A673 (cell line): ENCODE data around the gene TNFRSF4. TPM values are rescaled to one million over a fixed set of nuclear protein-coding genes. Genes with fewer than 3 reads are reported as not detected.

ENCODE experiments used
- Bru-seq: library from RNA; stranded (reverse); fragments of 400-500 nt; gene quantifications from one replicate; lab custom pipeline; 2021; lab: Mats Ljungman, UMichigan
- BruChase-seq, 2 experiments: library from RNA; stranded (reverse); fragments of 400-500 nt; gene quantifications; one replicate each; lab custom pipeline; 2021; lab: Mats Ljungman, UMichigan
- BruUV-seq: library from RNA; stranded (reverse); fragments of 400-500 nt; replicated peaks from 2 replicates; lab custom pipeline; 2021; lab: Mats Ljungman, UMichigan
- CTCF ChIA-PET: fragments of 300-600 bp; sonication (Branson Sonifier 250); formaldehyde crosslinking; loops from one replicate; lab custom pipeline; 2022; ENCODE audit warnings: antibody characterized with exemption; lab: Charles Lee
- POLR2A ChIA-PET: fragments of 300-600 bp; sonication (Branson Sonifier 250); formaldehyde crosslinking; loops from one replicate; lab custom pipeline; 2022; ENCODE audit warnings: antibody characterized with exemption; ENCODE audit not compliant: low non-redundant PET; lab: Charles Lee
- DNase-seq: peaks from one replicate; pipeline ENCODE4 v3.0.0-alpha.2; 2015; ENCODE audit warnings: low spot score
- H3K27ac ChIP-seq: fragments of 200-600 bp; sonication (generic); 2 replicates; pipeline ENCODE4 v1.5.1; 2016; ENCODE audit warnings: mixed run types, low read depth, mild to moderate bottlenecking, mixed read lengths, antibody characterized with exemption, low read length; ENCODE audit not compliant: poor library complexity, severe bottlenecking
- H3K27me3 ChIP-seq: fragments of 200-600 bp; sonication (generic); replicated peaks from 2 replicates; pipeline ENCODE4 v1.6.1; 2017; ENCODE audit warnings: mixed run types, low read depth, mild to moderate bottlenecking, mixed read lengths, antibody characterized with exemption, low read length; ENCODE audit not compliant: insufficient read depth, poor library complexity
- H3K36me3 ChIP-seq: fragments of 200-600 bp; sonication (generic); 2 replicates; pipeline ENCODE4 v1.6.1; 2016; ENCODE audit warnings: mixed run types, mild to moderate bottlenecking, mixed read lengths, antibody characterized with exemption, low read length; ENCODE audit not compliant: insufficient read depth, poor library complexity, severe bottlenecking
- H3K4me1 ChIP-seq: fragments of 200-600 bp; sonication (generic); 2 replicates; pipeline ENCODE4 v1.6.1; 2017; ENCODE audit warnings: mixed run types, mild to moderate bottlenecking, mixed read lengths, antibody characterized with exemption, low read length; ENCODE audit not compliant: insufficient read depth, poor library complexity, severe bottlenecking
- H3K4me3 ChIP-seq: fragments of 200-600 bp; sonication (generic); 2 replicates; pipeline ENCODE4 v1.5.1; 2016; ENCODE audit warnings: low read depth, mixed run types, mild to moderate bottlenecking, mixed read lengths, low read length; ENCODE audit not compliant: poor library complexity, severe bottlenecking
- H3K9me3 ChIP-seq: fragments of 200-600 bp; sonication (generic); 2 replicates; pipeline ENCODE4 v1.6.1; 2016; ENCODE audit warnings: mixed run types, low read depth, mild to moderate bottlenecking, mixed read lengths, antibody characterized with exemption, low read length; ENCODE audit not compliant: poor library complexity, severe bottlenecking
- EZH2 ChIP-seq: fragments of 200-600 bp; sonication (generic); IDR thresholded peaks from 2 replicates; pipeline ENCODE4 v1.6.1; 2017; ENCODE audit warnings: borderline replicate concordance, low read depth, mild to moderate bottlenecking, mixed read lengths, antibody characterized with exemption, low read length; ENCODE audit not compliant: poor library complexity, severe bottlenecking
- intact Hi-C: fragments of 100-400 bp; cut with micrococcal nuclease; formaldehyde crosslinking; loops from one replicate; pipeline ENCODE4 v1.10.0; 2022; ENCODE audit not compliant: unreplicated experiment
- long read RNA-seq: library from polyadenylated mRNA; stranded (forward); transcript quantifications from one replicate; pipeline ENCODE4 v2.0.0, GENCODE V29; 2022
- total RNA-seq: library from RNA; stranded (reverse); gene quantifications from 2 replicates; pipeline ENCODE4 v1.2.3, GENCODE V29; 2021
- TF ChIP-seq, protein P1 (sequence below): fragments of 300-800, 200-600 bp; sonication (generic); conservative IDR thresholded peaks from 2 replicates; pipeline ENCODE4 v1.5.1; 2017; ENCODE audit warnings: low read depth, mild to moderate bottlenecking, antibody characterized with exemption, low read length, moderate library complexity, mixed read lengths

Gene TNFRSF4
- total RNA-seq (0.80 and 1.5 TPM in 2 replicates), Bru-seq, nascent RNA (percentile 12 among the genes with signal in this experiment), BruChase-seq, experiment 1, labeled RNA remaining after a 2-hour chase (not detected), BruChase-seq, experiment 2, labeled RNA remaining after a 6-hour chase (percentile 21 among the genes with signal in this experiment)
- long read RNA-seq, partial matches to known transcripts: 0 of 5 reads
- long read RNA-seq, other reads (novel, unspliced or antisense): 1 of 5 reads

DNA sequence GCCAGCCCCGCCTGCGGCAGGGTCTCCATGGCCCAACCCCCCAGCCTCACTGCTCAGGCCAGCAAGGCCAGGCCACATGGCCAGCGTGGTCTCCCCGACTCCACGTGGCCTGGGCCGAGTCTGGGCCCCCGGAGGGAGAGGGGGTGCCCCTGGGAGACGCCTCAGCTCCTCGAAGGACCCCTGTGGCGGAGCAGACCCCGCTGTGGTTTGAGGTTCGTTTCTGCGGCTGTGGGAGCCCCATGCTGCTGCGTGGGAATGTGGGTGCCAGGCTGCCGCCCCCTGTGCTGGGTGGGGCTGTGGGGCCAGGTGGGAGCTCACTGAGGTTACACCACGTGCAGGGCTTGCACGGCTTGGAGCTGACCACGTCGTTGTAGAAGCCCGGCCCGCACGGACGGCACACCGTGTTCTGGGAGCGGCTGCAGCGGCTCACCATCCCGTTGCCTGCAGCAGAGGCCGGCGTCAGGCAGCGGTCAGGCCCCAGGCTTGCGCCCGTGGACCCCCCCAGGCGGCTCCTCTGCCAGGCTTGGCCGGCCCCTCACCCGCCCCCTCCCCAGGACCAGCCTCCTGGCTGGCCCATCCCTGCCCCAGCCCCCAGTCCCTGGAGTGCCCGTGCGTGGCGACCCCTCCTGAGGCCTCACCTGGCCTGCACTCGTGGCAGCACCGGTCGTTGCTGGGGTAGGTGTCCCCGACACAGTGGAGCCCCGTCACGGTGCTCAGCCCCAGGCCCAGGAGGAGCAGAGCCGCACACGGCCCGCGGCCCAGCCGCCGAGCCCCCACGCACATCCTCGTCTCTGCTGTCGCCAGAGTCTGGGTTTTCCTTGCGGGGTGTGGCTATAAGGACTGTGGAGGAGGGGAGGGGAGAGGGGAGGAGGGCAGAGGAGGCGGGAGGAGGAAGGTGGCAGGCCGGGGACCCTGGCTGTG is at the start of gene TNFRSF4:
TSS of gene TNFRSF4 (minus strand) at position 809 of the 921 bp plus-strand sequence. CDS start at position 783, 26 bp downstream.
- intact Hi-C loops: no loop called here
- H3K27me3 ChIP-seq: no peaks in the 10 kb centered on the region
- peaks cover 14% of the 10 kb centered on the region for H3K36me3 ChIP-seq
- ChIA-PET CTCF (no interaction called here), POLR2A (no interaction called here)
- TF ChIP-seq, protein P1, sequence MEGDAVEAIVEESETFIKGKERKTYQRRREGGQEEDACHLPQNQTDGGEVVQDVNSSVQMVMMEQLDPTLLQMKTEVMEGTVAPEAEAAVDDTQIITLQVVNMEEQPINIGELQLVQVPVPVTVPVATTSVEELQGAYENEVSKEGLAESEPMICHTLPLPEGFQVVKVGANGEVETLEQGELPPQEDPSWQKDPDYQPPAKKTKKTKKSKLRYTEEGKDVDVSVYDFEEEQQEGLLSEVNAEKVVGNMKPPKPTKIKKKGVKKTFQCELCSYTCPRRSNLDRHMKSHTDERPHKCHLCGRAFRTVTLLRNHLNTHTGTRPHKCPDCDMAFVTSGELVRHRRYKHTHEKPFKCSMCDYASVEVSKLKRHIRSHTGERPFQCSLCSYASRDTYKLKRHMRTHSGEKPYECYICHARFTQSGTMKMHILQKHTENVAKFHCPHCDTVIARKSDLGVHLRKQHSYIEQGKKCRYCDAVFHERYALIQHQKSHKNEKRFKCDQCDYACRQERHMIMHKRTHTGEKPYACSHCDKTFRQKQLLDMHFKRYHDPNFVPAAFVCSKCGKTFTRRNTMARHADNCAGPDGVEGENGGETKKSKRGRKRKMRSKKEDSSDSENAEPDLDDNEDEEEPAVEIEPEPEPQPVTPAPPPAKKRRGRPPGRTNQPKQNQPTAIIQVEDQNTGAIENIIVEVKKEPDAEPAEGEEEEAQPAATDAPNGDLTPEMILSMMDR: no peak
- TF ChIP-seq EZH2: no peak
- BruUV-seq: no TSS peak
- no peak within 1 kb of the TSS for H3K4me3 ChIP-seq
- H3K27ac ChIP-seq: no peak within 1 kb of the TSS
- DNase-seq: no peak
- peaks cover 18% of the 10 kb centered on the region for H3K4me1 ChIP-seq
- H3K9me3 ChIP-seq: no peaks in the 10 kb centered on the region

DNA sequence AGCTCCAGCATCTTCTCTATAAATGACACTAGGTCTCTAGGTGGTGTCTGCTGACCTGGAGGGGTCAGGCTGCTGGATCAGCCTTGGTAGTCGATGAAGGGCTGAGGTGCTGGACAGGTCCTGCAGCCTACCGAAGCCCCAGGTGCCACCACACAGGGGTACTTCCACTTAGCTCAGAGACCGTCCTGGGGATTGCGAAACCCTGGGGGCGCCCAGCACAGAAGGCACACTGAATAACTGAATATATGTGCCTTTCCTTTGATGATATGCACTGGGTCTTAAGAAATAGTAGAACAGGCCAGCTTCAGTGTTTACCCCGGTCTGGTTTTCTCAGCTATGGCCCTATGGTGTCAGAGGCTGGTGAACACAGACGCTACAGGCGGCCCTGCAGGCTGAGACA is 48.8 kb upstream of the TNFRSF4 start:
- intact Hi-C loops: no loop called here
- DNase-seq: no peak
- CTCF ChIA-PET: no interaction called here
- no peaks in the 10 kb centered on the region for H3K4me1 ChIP-seq
- H3K4me3 ChIP-seq: no peak overlapping the region
- H3K36me3 ChIP-seq: peaks cover 47% of the 10 kb centered on the region
- BruUV-seq: no TSS peak
- no peak overlapping the region for H3K27ac ChIP-seq
- no peaks in the 10 kb centered on the region for H3K9me3 ChIP-seq
- POLR2A ChIA-PET: no interaction called here
- H3K27me3 ChIP-seq: no peaks in the 10 kb centered on the region
- TF ChIP-seq, protein P1: no peak
- TF ChIP-seq EZH2: no peak

DNA sequence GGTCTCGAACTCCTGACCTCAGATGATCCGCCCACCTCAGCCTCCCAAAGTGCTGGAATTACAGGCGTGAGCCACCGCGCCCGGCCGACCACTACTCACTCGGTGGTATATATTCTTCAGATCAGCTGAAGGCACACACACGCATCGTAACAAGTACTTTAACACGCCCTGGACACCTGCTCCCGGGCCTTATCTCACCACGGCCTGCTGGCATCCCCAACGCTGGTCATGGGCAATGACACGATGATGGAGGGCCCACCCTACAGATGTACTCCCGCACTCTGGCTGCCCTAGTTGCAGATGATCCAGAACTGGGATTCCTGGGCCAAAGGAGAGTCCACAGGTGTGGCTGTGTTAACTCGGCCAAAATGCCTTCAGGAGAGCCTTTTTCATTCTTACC is 48.1 kb upstream of the TNFRSF4 start:
- Histone ChIP-seq H3K4me3 (no peak overlapping the region), H3K4me1 (no peaks in the 10 kb centered on the region), H3K9me3 (no peaks in the 10 kb centered on the region), H3K27me3 (no peaks in the 10 kb centered on the region), H3K27ac (no peak overlapping the region), H3K36me3 (peaks cover 40% of the 10 kb centered on the region)
- BruUV-seq: no TSS peak
- DNase-seq: no peak
- intact Hi-C loops: no loop called here
- POLR2A ChIA-PET: no interaction called here
- no peak for TF ChIP-seq EZH2
- TF ChIP-seq, protein P1: no peak
- CTCF ChIA-PET: no interaction called here
